Activated CD4-positive, alpha-beta T cell treated with anti-CD3 and anti-CD28 coated beads, Interleukin-2, amount 50 U/mL, for 24 hours (primary cell): ENCODE measurements around the gene RGCC.

Source experiments
- DNase-seq, 2 donors: peaks; one replicate each; pipeline ENCODE4 v3.0.0-alpha.2; 2020; ENCODE audit warnings: low read depth in 1 of 2, low spot score in 1 of 2

RGCC gene

DNA sequence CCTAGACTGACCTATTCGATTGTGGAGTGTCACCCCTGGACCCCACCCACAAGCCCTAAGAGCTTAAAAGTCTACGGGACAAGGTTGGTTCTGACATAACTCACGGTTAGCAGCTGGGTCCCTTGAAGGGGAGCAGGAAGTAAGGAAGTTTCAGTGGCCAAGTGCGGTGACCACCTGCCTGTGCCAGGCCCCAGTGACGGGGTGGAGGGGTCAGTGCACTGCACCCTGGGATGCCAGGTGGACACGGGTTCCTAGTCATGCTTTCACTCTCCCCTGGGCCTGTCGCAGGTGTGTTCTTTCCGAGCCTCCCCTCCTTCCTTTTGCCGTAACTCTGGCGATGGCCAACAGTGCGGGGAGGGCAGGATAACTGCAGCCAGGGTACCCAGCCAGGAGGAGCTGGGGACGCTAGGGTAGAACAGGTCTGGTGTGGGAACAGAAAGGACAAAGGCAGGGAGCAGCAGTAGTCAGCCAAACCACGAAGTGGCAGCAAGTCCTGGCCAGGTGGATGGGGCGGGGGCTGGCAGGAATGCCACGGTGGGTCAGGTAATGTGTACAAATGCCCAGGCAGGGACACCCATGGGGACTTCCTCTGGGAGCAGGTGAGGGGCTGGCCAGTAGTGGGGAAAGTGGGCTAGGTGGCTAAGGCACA is 58.3 kb downstream of the RGCC start:
- no peak for DNase-seq

DNA sequence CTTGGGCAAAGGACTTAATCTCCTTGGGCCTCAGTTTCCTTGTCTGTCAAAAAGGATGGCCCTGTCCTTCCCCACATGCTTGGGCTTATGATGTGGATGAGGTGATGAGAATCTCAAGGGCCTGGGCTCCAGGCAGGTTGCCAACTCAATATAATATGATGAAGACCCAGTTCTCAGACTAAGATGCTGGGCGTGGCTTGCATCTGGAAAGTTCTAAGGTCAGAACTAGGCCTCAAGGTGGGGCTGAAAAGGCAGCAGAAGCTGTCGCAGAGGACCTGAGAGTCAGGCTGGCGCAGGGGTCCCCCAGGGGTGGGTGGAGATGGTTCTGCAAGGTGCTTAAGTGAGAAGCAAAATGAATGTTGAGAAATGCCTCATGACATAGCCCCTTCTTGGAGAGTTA is 58.8 kb downstream of the RGCC start:
- DNase-seq, result no peak

DNA sequence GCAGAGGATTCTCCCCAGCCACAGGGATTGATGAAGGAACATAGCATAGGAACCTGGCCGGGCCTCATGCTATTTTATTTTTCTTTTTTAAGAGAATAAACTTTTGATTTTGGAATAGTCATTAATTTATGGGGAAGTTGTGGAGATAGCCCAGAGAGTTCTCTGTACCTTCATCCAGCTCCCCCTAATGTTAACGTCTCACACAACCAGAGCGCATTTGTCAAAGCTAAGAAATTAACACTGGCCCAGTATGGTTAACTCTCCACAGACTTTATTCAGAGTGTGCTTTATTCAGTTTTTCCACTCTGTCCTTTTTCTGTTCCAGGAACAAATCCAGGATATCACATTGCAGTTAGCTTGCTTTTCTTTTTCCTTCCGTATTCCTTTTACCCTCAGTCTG is 59.4 kb downstream of the RGCC start:
- no peak for DNase-seq

- no peak for DNase-seq
Observed at GRCh38 chr13:41520016-41520659, 62.8 kb downstream of the RGCC start.
